SK-N-SH treated with all-trans-retinoic acid at 6 μM for 48 hours (cell line): Measurements from ENCODE around the gene IGFN1.

Experiments used
- ATAC-seq: fragments of 200-7000 bp; cut with Tn5 transposase; 3 replicates; pipeline ENCODE4 v1.9.1; 2020; ENCODE audit warnings: mild to moderate bottlenecking, moderate library complexity
- ARNTL ChIP-seq: fragments of 450-650 bp; formaldehyde crosslinking; IDR thresholded peaks from 2 replicates; pipeline ENCODE4 v1.5.0; 2020; ENCODE audit warnings: low read depth, mild to moderate bottlenecking, moderate library complexity, borderline replicate concordance
- CREB5 ChIP-seq: fragments of 250-450 bp; sonication (Bioruptor Pico); IDR thresholded peaks from 2 replicates; pipeline ENCODE4 v1.5.1; 2020; ENCODE audit warnings: low read depth, mild to moderate bottlenecking, moderate library complexity
- CSDC2 ChIP-seq: fragments of 250-450 bp; sonication (Bioruptor Pico); IDR thresholded peaks from 2 replicates; pipeline ENCODE4 v1.5.0; 2020; ENCODE audit warnings: mild to moderate bottlenecking, moderate library complexity
- ESRRG ChIP-seq: fragments of 250-450 bp; sonication (Bioruptor Pico); IDR thresholded peaks from 2 replicates; pipeline ENCODE4 v1.6.1; 2021; ENCODE audit warnings: mild to moderate bottlenecking
- GLIS3 ChIP-seq: fragments of 250-450 bp; sonication (Bioruptor Pico); IDR thresholded peaks from 2 replicates; pipeline ENCODE4 v1.5.0; 2020; ENCODE audit warnings: mild to moderate bottlenecking, moderate library complexity
- ISL1 ChIP-seq: fragments of 250-450 bp; sonication (Bioruptor Pico); IDR thresholded peaks from 2 replicates; pipeline ENCODE4 v2.1.2; 2022; ENCODE audit warnings: mild to moderate bottlenecking, moderate library complexity
- OSR1 ChIP-seq: fragments of 250-450 bp; sonication (Bioruptor Pico); IDR thresholded peaks from 2 replicates; pipeline ENCODE4 v1.8.0; 2022; ENCODE audit warnings: moderate library complexity, mild to moderate bottlenecking, inconsistent platforms
- PATZ1 ChIP-seq: fragments of 250-450 bp; sonication (Bioruptor Pico); IDR thresholded peaks from 2 replicates; pipeline ENCODE4 v1.8.0; 2020; ENCODE audit warnings: mild to moderate bottlenecking, moderate library complexity, borderline replicate concordance
- PPARA ChIP-seq: fragments of 250-450 bp; sonication (Bioruptor Pico); IDR thresholded peaks from 2 replicates; pipeline ENCODE4 v1.5.0; 2020; ENCODE audit warnings: mild to moderate bottlenecking, borderline replicate concordance
- RARB ChIP-seq: fragments of 250-450 bp; sonication (Bioruptor Pico); IDR thresholded peaks from 2 replicates; pipeline ENCODE4 v1.8.0; 2021; ENCODE audit warnings: mild to moderate bottlenecking, moderate library complexity
- SNAI2 ChIP-seq: fragments of 250-450 bp; sonication (Bioruptor Pico); IDR thresholded peaks from 2 replicates; pipeline ENCODE4 v1.5.0; 2020; ENCODE audit warnings: mild to moderate bottlenecking, moderate library complexity
- TOX ChIP-seq: fragments of 250-450 bp; sonication (Bioruptor Pico); IDR thresholded peaks from 2 replicates; pipeline ENCODE4 v1.8.0; 2021; ENCODE audit warnings: mild to moderate bottlenecking, moderate library complexity, borderline replicate concordance
- TSHZ2 ChIP-seq: fragments of 250-450 bp; sonication (Bioruptor Pico); IDR thresholded peaks from 2 replicates; pipeline ENCODE4 v1.5.0; 2020; ENCODE audit warnings: mild to moderate bottlenecking, moderate library complexity
- ZC3H10 ChIP-seq: fragments of 250-450 bp; sonication (Bioruptor Pico); IDR thresholded peaks from 2 replicates; pipeline ENCODE4 v1.5.1; 2021; ENCODE audit warnings: mild to moderate bottlenecking, moderate library complexity
- ZFP30 ChIP-seq: fragments of 450-650 bp; formaldehyde crosslinking; IDR thresholded peaks from 2 replicates; pipeline ENCODE4 v1.5.0; 2022; ENCODE audit warnings: mild to moderate bottlenecking, moderate library complexity
- ZNF565 ChIP-seq: fragments of 450-650 bp; formaldehyde crosslinking; conservative IDR thresholded peaks from 2 replicates; pipeline ENCODE4 v1.5.0; 2020; ENCODE audit warnings: low read depth, mild to moderate bottlenecking, moderate library complexity
- ZNF70 ChIP-seq: fragments of 450-650 bp; formaldehyde crosslinking; IDR thresholded peaks from 2 replicates; pipeline ENCODE4 v1.5.0; 2020; ENCODE audit warnings: mild to moderate bottlenecking, moderate library complexity
- ZNF8 ChIP-seq: fragments of 450-650 bp; formaldehyde crosslinking; IDR thresholded peaks from 2 replicates; pipeline ENCODE4 v1.5.0; 2020; ENCODE audit warnings: mild to moderate bottlenecking, moderate library complexity
- TF ChIP-seq, protein P1 (sequence below): fragments of 250-450 bp; sonication (Bioruptor Pico); IDR thresholded peaks from 2 replicates; pipeline ENCODE4 v1.5.1; 2021; ENCODE audit warnings: mild to moderate bottlenecking, moderate library complexity

IGFN1 gene

GRCh38 chr1:201224666-201225370, 34.2 kb downstream of the IGFN1 start:
- ATAC-seq = no peak
- TF ChIP-seq PPARA = no peak
- no peak for TF ChIP-seq ZC3H10 (CRISPR knock-in tag)
- no peak for TF ChIP-seq PATZ1
- TF ChIP-seq ARNTL (CRISPR knock-in tag) = no peak
- TF ChIP-seq ISL1 (CRISPR knock-in tag) = no peak
- no peak for TF ChIP-seq ZFP30 (CRISPR knock-in tag)
- no peak for TF ChIP-seq ESRRG
- no peak for TF ChIP-seq GLIS3 (CRISPR knock-in tag)
- no peak for TF ChIP-seq CREB5 (CRISPR knock-in tag)
- no peak for TF ChIP-seq TSHZ2
- no peak for TF ChIP-seq CSDC2 (CRISPR knock-in tag)
- TF ChIP-seq OSR1 = no peak
- no peak for TF ChIP-seq ZNF70 (CRISPR knock-in tag)
- no peak for TF ChIP-seq TOX
- TF ChIP-seq, protein P1, sequence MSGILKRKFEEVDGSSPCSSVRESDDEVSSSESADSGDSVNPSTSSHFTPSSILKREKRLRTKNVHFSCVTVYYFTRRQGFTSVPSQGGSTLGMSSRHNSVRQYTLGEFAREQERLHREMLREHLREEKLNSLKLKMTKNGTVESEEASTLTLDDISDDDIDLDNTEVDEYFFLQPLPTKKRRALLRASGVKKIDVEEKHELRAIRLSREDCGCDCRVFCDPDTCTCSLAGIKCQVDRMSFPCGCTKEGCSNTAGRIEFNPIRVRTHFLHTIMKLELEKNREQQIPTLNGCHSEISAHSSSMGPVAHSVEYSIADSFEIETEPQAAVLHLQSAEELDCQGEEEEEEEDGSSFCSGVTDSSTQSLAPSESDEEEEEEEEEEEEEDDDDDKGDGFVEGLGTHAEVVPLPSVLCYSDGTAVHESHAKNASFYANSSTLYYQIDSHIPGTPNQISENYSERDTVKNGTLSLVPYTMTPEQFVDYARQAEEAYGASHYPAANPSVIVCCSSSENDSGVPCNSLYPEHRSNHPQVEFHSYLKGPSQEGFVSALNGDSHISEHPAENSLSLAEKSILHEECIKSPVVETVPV = no peak
- no peak for TF ChIP-seq ZNF565 (CRISPR knock-in tag)

- TF ChIP-seq OSR1 = no peak
- TF ChIP-seq CSDC2 (CRISPR knock-in tag) = no peak
- no peak for TF ChIP-seq TSHZ2
- TF ChIP-seq, protein P1 = no peak
- TF ChIP-seq PPARA = no peak
- no peak for TF ChIP-seq ZNF565 (CRISPR knock-in tag)
- TF ChIP-seq ZNF70 (CRISPR knock-in tag) = no peak
- no peak for TF ChIP-seq SNAI2 (CRISPR knock-in tag)
- no peak for TF ChIP-seq RARB (CRISPR knock-in tag)
- no peak for TF ChIP-seq ZNF8 (CRISPR knock-in tag)
Measured at GRCh38 chr1:201226178-201226514, 35.5 kb downstream of the IGFN1 start.

More at GRCh38 chr1:201226178-201226514, 35.5 kb downstream of the IGFN1 start:
- no peak for ATAC-seq
